Osteoblast (primary cell): ENCODE measurements around the gene EIF4G3. TPM values are rescaled to one million over a fixed set of nuclear protein-coding genes. Genes with fewer than 3 reads are reported as not detected.

Source experiments
- DNase-seq: peaks from one replicate; pipeline ENCODE4 v3.0.0; 2011; ENCODE audit warnings: low spot score, mixed read lengths; ENCODE audit not compliant: insufficient read length; ENCODE audit errors: missing footprints
- H2AFZ ChIP-seq: 2 replicates; pipeline ENCODE4 v1.6.0; 2011; ENCODE audit warnings: mild to moderate bottlenecking, low read length
- H3K27ac ChIP-seq: 2 replicates; pipeline ENCODE4 v1.5.1; 2011; ENCODE audit warnings: mild to moderate bottlenecking, low read depth, low read length, moderate library complexity
- H3K27me3 ChIP-seq: 2 replicates; pipeline ENCODE4 v1.6.0; 2012; ENCODE audit warnings: mild to moderate bottlenecking, control low read depth, inconsistent platforms, low read length, moderate library complexity; ENCODE audit not compliant: insufficient read depth
- H3K36me3 ChIP-seq: 2 replicates; pipeline ENCODE4 v1.5.1; 2011; ENCODE audit warnings: mild to moderate bottlenecking, low read length, control low read depth, moderate library complexity; ENCODE audit not compliant: insufficient read depth
- H3K4me1 ChIP-seq: 2 replicates; pipeline ENCODE4 v1.5.1; 2011; ENCODE audit warnings: mild to moderate bottlenecking, low read length, control low read depth, moderate library complexity; ENCODE audit not compliant: insufficient read depth
- H3K4me2 ChIP-seq: 2 replicates; pipeline ENCODE4 v1.6.0; 2011; ENCODE audit warnings: mild to moderate bottlenecking, low read length; ENCODE audit not compliant: insufficient read depth
- H3K4me3 ChIP-seq: fragments of 200-600 bp; sonication (generic); 3 replicates; pipeline ENCODE4 v1.5.1; 2012; ENCODE audit warnings: mild to moderate bottlenecking, low read length, inconsistent platforms; ENCODE audit not compliant: insufficient read depth
- H3K79me2 ChIP-seq: 2 replicates; pipeline ENCODE4 v1.6.0; 2012; ENCODE audit warnings: mild to moderate bottlenecking, low read length, control low read depth, inconsistent platforms; ENCODE audit not compliant: insufficient read depth
- H3K9me3 ChIP-seq: 2 replicates; pipeline ENCODE4 v1.5.1; 2011; ENCODE audit warnings: low read depth, low read length, control low read depth
- H4K20me1 ChIP-seq: 2 replicates; pipeline ENCODE4 v1.6.0; 2012; ENCODE audit warnings: mild to moderate bottlenecking, low read length, control low read depth; ENCODE audit not compliant: insufficient read depth
- total RNA-seq: library from RNA; depleted of rRNA; stranded (reverse); fragments of >200 nt; gene quantifications from 2 replicates; pipeline ENCODE4 v1.2.3, GENCODE V29; 2012
- TF ChIP-seq, protein P1 (sequence below): IDR thresholded peaks from 2 replicates; pipeline ENCODE4 v1.5.1; 2011; ENCODE audit warnings: mild to moderate bottlenecking, low read depth, low read length, moderate library complexity; ENCODE audit errors: extremely low read depth

The EIF4G3 gene
- total RNA-seq, 1 donor: 55.0 TPM

GRCh38 chr1:20786253-20787028, 390.3 kb downstream of the EIF4G3 start:
- peaks cover 50% of the 10 kb centered on the region for H3K79me2 ChIP-seq
- peak; percentile 99 for DNase-seq
- peaks cover 21% of the 10 kb centered on the region for H3K4me1 ChIP-seq
- TF ChIP-seq, protein P1, sequence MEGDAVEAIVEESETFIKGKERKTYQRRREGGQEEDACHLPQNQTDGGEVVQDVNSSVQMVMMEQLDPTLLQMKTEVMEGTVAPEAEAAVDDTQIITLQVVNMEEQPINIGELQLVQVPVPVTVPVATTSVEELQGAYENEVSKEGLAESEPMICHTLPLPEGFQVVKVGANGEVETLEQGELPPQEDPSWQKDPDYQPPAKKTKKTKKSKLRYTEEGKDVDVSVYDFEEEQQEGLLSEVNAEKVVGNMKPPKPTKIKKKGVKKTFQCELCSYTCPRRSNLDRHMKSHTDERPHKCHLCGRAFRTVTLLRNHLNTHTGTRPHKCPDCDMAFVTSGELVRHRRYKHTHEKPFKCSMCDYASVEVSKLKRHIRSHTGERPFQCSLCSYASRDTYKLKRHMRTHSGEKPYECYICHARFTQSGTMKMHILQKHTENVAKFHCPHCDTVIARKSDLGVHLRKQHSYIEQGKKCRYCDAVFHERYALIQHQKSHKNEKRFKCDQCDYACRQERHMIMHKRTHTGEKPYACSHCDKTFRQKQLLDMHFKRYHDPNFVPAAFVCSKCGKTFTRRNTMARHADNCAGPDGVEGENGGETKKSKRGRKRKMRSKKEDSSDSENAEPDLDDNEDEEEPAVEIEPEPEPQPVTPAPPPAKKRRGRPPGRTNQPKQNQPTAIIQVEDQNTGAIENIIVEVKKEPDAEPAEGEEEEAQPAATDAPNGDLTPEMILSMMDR: no peak
- H2AFZ ChIP-seq: peak overlapping the region; percentile 63
- peaks cover 35% of the 10 kb centered on the region for H4K20me1 ChIP-seq
- H3K27me3 ChIP-seq: no peaks in the 10 kb centered on the region
- H3K9me3 ChIP-seq: no peaks in the 10 kb centered on the region
- H3K27ac ChIP-seq: peak overlapping the region; percentile 83
- no peaks in the 10 kb centered on the region for H3K36me3 ChIP-seq
- H3K4me3 ChIP-seq: peak overlapping the region; percentile 97
- peak overlapping the region; percentile 89 for H3K4me2 ChIP-seq

DNA sequence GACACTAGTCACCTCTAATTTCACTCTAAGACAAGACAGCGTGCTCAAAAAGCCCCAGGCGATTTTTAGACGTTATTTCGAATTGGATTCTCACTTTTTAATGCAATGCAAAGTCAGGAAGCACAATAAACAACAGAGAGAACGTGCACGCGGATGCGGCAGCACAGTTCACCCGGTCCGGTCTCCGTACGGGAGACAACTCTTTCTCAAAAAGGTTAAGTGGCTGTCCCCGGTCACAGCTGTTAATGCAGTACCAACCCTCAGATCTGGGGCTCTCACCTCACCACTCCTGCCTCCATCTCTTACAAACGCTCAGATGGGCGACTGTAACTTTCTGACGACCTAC, 390.8 kb downstream of the EIF4G3 start:
- H3K27me3 ChIP-seq: no peaks in the 10 kb centered on the region
- TF ChIP-seq, protein P1: no peak
- peaks cover 21% of the 10 kb centered on the region for H3K4me1 ChIP-seq
- H3K4me2 ChIP-seq: peak overlapping the region; percentile 89
- DNase-seq: peak; percentile 62
- H3K36me3 ChIP-seq: no peaks in the 10 kb centered on the region
- peak overlapping the region; percentile 78 for H3K27ac ChIP-seq
- no peaks in the 10 kb centered on the region for H3K9me3 ChIP-seq
- H2AFZ ChIP-seq: peak overlapping the region; percentile 50
- H3K4me3 ChIP-seq: peak overlapping the region; percentile 97
- peaks cover 55% of the 10 kb centered on the region for H3K79me2 ChIP-seq
- peaks cover 35% of the 10 kb centered on the region for H4K20me1 ChIP-seq

DNA sequence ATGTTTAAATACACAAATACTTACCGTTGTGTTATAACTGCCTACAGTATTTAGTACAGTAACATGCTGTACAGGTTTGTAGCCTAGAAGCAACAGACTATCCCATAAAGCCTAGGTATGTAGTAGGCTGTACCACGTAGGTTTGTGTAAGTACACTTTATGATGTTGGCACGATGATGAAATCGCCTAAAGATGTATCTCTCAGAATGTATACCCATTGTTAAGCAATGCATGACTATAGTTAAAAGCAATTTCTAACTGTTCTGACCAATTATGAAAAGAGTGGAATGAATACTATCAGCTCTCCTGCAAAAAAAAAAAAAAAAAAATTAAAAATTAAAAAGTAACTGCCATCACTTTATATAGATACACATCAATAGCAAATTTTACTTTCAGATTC, 401.0 kb downstream of the EIF4G3 start:
- no peaks in the 10 kb centered on the region for H3K27me3 ChIP-seq
- no peak overlapping the region for H3K4me3 ChIP-seq
- H3K4me2 ChIP-seq: no peak overlapping the region
- no peak overlapping the region for H2AFZ ChIP-seq
- no peaks in the 10 kb centered on the region for H3K9me3 ChIP-seq
- peaks cover 90% of the 10 kb centered on the region for H3K79me2 ChIP-seq
- H4K20me1 ChIP-seq: peaks cover 33% of the 10 kb centered on the region
- peaks cover 76% of the 10 kb centered on the region for H3K36me3 ChIP-seq
- H3K27ac ChIP-seq: no peak overlapping the region
- peaks cover 4% of the 10 kb centered on the region for H3K4me1 ChIP-seq
- TF ChIP-seq, protein P1: no peak
- no peak for DNase-seq

- Histone ChIP-seq H4K20me1 (peaks cover 7% of the 10 kb centered on the region), H3K9me3 (no peaks in the 10 kb centered on the region), H3K4me1 (peaks cover 4% of the 10 kb centered on the region), H3K27ac (no peak overlapping the region), H3K4me3 (no peak overlapping the region), H3K27me3 (no peaks in the 10 kb centered on the region), H3K4me2 (no peak overlapping the region), H3K79me2 (peaks cover 73% of the 10 kb centered on the region), H3K36me3 (peaks cover 86% of the 10 kb centered on the region), H2AFZ (no peak overlapping the region)
- no peak for DNase-seq
- TF ChIP-seq, protein P1: no peak
Measured at GRCh38 chr1:20771780-20772179, 404.9 kb downstream of the EIF4G3 start.
